GM12878 (cell line): ENCODE data around the gene SUN5. TPM values are rescaled to one million over a fixed set of nuclear protein-coding genes. Genes with fewer than 3 reads are reported as not detected.

Source experiments
- BMI1 ChIP-seq: fragments of 450-650 bp; IDR thresholded peaks from 2 replicates; pipeline ENCODE4 v1.6.1; 2016; ENCODE audit warnings: mild to moderate bottlenecking, moderate library complexity, borderline replicate concordance
- ESRRA ChIP-seq: IDR thresholded peaks from 2 replicates; pipeline ENCODE4 v1.6.1; 2012; ENCODE audit warnings: mild to moderate bottlenecking, low read length, improper control_type of control experiment
- IKZF1 ChIP-seq: fragments of 450-650 bp; conservative IDR thresholded peaks from 2 replicates; pipeline ENCODE4 v1.6.1; 2017; ENCODE audit warnings: antibody characterized with exemption, mild to moderate bottlenecking
- JUNB ChIP-seq: IDR thresholded peaks from 2 replicates; pipeline ENCODE4 v1.6.1; 2016; ENCODE audit warnings: antibody characterized with exemption, mild to moderate bottlenecking
- KAT2A ChIP-seq: conservative IDR thresholded peaks from 2 replicates; pipeline ENCODE4 v1.6.1; 2011; ENCODE audit warnings: low read depth, low read length; ENCODE audit not compliant: control insufficient read depth
- KDM1A ChIP-seq: fragments of 200-600 bp; sonication (generic); IDR thresholded peaks from 2 replicates; pipeline ENCODE4 v1.6.1; 2016; ENCODE audit warnings: borderline replicate concordance
- LARP7 ChIP-seq: fragments of 450-650 bp; IDR thresholded peaks from 2 replicates; pipeline ENCODE4 v1.6.1; 2017; ENCODE audit warnings: mild to moderate bottlenecking
- MTA2 ChIP-seq: fragments of 450-650 bp; IDR thresholded peaks from 2 replicates; pipeline ENCODE4 v1.6.1; 2016; ENCODE audit warnings: low read depth, mild to moderate bottlenecking, moderate library complexity
- MTA3 ChIP-seq: IDR thresholded peaks from 2 replicates; pipeline ENCODE4 v1.6.1; 2012; ENCODE audit warnings: low read length, inconsistent platforms, borderline replicate concordance
- MYB ChIP-seq: fragments of 150-350 bp; IDR thresholded peaks from 2 replicates; pipeline ENCODE4 v1.6.1; 2014; ENCODE audit warnings: mild to moderate bottlenecking, low read depth, low read length, borderline replicate concordance
- POLR2A ChIP-seq: IDR thresholded peaks from 2 replicates; pipeline ENCODE4 v1.6.1; 2011; ENCODE audit warnings: low read depth, mild to moderate bottlenecking, low read length
- POLR2AphosphoS2 ChIP-seq: IDR thresholded peaks from 2 replicates; pipeline ENCODE4 v1.6.1; 2011; ENCODE audit warnings: low read depth, mild to moderate bottlenecking, low read length, improper control_type of control experiment, moderate library complexity
- RBBP5 ChIP-seq: fragments of 200-600 bp; sonication (generic); conservative IDR thresholded peaks from 2 replicates; pipeline ENCODE4 v1.6.1; 2016
- RCOR1 ChIP-seq: conservative IDR thresholded peaks from 2 replicates; pipeline ENCODE4 v1.6.1; 2012; ENCODE audit warnings: low read depth, low read length, improper control_type of control experiment
- RELA ChIP-seq: fragments of 450-650 bp; IDR thresholded peaks from 2 replicates; pipeline ENCODE4 v1.8.0; 2014; ENCODE audit warnings: borderline replicate concordance; ENCODE audit not compliant: partially characterized antibody
- SMAD1 ChIP-seq: fragments of 450-650 bp; IDR thresholded peaks from 2 replicates; pipeline ENCODE4 v1.6.1; 2018; ENCODE audit warnings: mild to moderate bottlenecking, low read depth; ENCODE audit not compliant: partially characterized antibody
- SRF ChIP-seq, 2 experiments: IDR thresholded peaks; 2 replicates each; pipeline ENCODE4 v1.6.1; 2011; ENCODE audit warnings: low read depth in 2 of 2, low read length in 2 of 2, mild to moderate bottlenecking in 1 of 2, moderate library complexity in 1 of 2
- STAT1 ChIP-seq: fragments of 450-650 bp; conservative IDR thresholded peaks from 2 replicates; pipeline ENCODE4 v1.6.1; 2014; ENCODE audit warnings: antibody characterized with exemption, mild to moderate bottlenecking
- TCF7 ChIP-seq: IDR thresholded peaks from 2 replicates; pipeline ENCODE4 v1.6.1; 2014; ENCODE audit warnings: antibody characterized with exemption, borderline replicate concordance
- ZNF24 ChIP-seq: fragments of 450-650 bp; IDR thresholded peaks from 2 replicates; pipeline ENCODE4 v1.6.1; 2017; ENCODE audit warnings: antibody characterized with exemption, mild to moderate bottlenecking
- ZNF384 ChIP-seq: IDR thresholded peaks from 2 replicates; pipeline ENCODE4 v1.6.1; 2012; ENCODE audit warnings: low read depth, mild to moderate bottlenecking, low read length, improper control_type of control experiment, borderline replicate concordance
- polyA plus RNA-seq, 11 experiments: library from polyadenylated mRNA; depleted of rRNA in 4 of 11; unstranded in 6 of 11; stranded (reverse) in 5 of 11; fragments of >200 nt; fragmentation: Nextera tagmentation in 4 of 11; fragmentation: Illumina TruSeq in 1 of 11; extraction: Ambion mirVana in 4 of 11; extraction: Trizol in 1 of 11; gene quantifications; 1 replicate in 1 of 11; 2 replicates in 10 of 11; pipeline versions ENCODE4 v1.2.1 to v1.2.3, GENCODE V29; 2011 to 2016; ENCODE audit warnings: inconsistent platforms in 2 of 11, missing spikeins in 2 of 11, low read depth in 1 of 11
- total RNA-seq, 4 experiments: library from RNA; depleted of rRNA in 3 of 4; stranded (reverse); fragments of >200 nt in 3 of 4; fragmentation: Illumina TruSeq in 1 of 4; extraction: Trizol in 1 of 4; gene quantifications; 2 replicates each; pipeline versions ENCODE4 v1.2.1 to v1.2.3, GENCODE V29; 2013 to 2021
- TF ChIP-seq, protein P1 (sequence below): IDR thresholded peaks from 2 replicates; pipeline ENCODE4 v1.6.1; 2011; ENCODE audit warnings: mild to moderate bottlenecking, low read depth, low read length, moderate library complexity; ENCODE audit not compliant: insufficient replicate concordance
- TF ChIP-seq, protein P2 (sequence below): fragments of 450-650 bp; formaldehyde crosslinking; IDR thresholded peaks from 2 replicates; pipeline ENCODE4 v1.4.0; 2020; ENCODE audit warnings: mild to moderate bottlenecking, moderate library complexity
- TF ChIP-seq, protein P3 (sequence below): fragments of 150-350 bp; IDR thresholded peaks from 2 replicates; pipeline ENCODE4 v1.6.1; 2016; ENCODE audit warnings: low read depth, low read length

SUN5 gene
- total and polyA plus RNA-seq, 10 of the 15 experiments (the other 5 are each of a cell fraction or from before 2014, with no cell fraction given) = not detected

DNA sequence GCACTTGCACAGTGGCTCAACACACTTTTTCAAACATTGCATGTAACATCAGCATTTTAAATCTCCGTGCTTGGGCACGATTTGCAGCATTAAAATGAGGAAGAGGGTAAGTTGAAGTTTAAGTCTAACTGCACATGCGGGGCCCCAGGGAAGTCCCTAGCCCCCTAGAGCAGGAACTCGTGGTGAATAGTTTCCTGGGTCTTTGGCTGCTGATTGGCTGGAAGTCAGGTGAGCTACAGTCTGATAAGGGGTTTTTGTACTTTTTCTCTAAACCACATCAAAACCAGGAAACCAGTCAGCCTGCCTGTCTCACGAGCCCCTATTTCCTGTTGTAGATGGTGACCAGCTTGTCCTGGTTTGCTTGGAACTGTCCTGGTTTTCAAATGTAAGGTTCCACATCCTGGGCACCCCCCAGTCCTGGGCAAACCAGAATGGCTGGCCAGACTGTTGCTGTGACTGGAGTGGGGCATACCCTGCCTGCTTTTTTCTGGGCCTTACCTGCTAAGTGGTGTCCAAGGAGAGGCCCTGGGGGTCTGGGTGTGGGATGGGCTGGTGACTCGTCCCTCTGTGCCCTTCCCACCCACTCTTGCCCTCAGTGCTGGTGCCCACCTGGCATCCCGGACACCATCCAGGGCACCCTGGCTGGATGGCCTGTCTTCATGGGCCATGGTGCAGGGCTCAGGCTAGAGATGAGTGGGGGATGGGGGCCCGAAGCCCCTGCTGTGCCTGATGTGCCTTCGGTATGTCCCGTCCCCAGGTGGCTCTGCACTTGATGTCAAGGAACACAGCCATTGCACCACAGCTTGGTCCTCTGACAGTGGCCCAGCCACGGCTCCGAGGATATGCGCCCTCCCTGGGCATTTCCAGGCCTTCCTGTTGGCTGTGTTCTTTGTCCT is 31.8 kb downstream of the SUN5 start (continued):
- TF ChIP-seq POLR2A (peak; percentile 56; the same call in 1 of the 2 replicates), POLR2AphosphoS2 (no peak), IKZF1 (peak; percentile 41; the same call in 1 of the 2 replicates), BMI1 (no peak), KDM1A (no peak), SRF (IDR thresholded peaks at IDR 0.05; ENCODE audit: low read depth in 2 of 2, low read length in 2 of 2) (no peak), LARP7 (no peak), MTA3 (peak; percentile 14; the same call in 1 of the 2 replicates), SMAD1 (no peak), MYB (no peak), ZNF384 (no peak), ESRRA (no peak), MTA2 (no peak), KAT2A (no peak), RBBP5 (no peak), RCOR1 (no peak), TCF7 (peak; percentile 99), ZNF24 (no peak), JUNB (peak; percentile 18; the same call in 1 of the 2 replicates), RELA (no peak), STAT1 (no peak)
- TF ChIP-seq, protein P1, sequence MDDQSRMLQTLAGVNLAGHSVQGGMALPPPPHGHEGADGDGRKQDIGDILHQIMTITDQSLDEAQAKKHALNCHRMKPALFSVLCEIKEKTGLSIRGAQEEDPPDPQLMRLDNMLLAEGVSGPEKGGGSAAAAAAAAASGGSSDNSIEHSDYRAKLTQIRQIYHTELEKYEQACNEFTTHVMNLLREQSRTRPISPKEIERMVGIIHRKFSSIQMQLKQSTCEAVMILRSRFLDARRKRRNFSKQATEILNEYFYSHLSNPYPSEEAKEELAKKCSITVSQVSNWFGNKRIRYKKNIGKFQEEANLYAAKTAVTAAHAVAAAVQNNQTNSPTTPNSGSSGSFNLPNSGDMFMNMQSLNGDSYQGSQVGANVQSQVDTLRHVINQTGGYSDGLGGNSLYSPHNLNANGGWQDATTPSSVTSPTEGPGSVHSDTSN = peak; percentile 54
- TF ChIP-seq, protein P2, sequence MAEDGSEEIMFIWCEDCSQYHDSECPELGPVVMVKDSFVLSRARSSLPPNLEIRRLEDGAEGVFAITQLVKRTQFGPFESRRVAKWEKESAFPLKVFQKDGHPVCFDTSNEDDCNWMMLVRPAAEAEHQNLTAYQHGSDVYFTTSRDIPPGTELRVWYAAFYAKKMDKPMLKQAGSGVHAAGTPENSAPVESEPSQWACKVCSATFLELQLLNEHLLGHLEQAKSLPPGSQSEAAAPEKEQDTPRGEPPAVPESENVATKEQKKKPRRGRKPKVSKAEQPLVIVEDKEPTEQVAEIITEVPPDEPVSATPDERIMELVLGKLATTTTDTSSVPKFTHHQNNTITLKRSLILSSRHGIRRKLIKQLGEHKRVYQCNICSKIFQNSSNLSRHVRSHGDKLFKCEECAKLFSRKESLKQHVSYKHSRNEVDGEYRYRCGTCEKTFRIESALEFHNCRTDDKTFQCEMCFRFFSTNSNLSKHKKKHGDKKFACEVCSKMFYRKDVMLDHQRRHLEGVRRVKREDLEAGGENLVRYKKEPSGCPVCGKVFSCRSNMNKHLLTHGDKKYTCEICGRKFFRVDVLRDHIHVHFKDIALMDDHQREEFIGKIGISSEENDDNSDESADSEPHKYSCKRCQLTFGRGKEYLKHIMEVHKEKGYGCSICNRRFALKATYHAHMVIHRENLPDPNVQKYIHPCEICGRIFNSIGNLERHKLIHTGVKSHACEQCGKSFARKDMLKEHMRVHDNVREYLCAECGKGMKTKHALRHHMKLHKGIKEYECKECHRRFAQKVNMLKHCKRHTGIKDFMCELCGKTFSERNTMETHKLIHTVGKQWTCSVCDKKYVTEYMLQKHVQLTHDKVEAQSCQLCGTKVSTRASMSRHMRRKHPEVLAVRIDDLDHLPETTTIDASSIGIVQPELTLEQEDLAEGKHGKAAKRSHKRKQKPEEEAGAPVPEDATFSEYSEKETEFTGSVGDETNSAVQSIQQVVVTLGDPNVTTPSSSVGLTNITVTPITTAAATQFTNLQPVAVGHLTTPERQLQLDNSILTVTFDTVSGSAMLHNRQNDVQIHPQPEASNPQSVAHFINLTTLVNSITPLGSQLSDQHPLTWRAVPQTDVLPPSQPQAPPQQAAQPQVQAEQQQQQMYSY = no peak
- TF ChIP-seq, protein P3, sequence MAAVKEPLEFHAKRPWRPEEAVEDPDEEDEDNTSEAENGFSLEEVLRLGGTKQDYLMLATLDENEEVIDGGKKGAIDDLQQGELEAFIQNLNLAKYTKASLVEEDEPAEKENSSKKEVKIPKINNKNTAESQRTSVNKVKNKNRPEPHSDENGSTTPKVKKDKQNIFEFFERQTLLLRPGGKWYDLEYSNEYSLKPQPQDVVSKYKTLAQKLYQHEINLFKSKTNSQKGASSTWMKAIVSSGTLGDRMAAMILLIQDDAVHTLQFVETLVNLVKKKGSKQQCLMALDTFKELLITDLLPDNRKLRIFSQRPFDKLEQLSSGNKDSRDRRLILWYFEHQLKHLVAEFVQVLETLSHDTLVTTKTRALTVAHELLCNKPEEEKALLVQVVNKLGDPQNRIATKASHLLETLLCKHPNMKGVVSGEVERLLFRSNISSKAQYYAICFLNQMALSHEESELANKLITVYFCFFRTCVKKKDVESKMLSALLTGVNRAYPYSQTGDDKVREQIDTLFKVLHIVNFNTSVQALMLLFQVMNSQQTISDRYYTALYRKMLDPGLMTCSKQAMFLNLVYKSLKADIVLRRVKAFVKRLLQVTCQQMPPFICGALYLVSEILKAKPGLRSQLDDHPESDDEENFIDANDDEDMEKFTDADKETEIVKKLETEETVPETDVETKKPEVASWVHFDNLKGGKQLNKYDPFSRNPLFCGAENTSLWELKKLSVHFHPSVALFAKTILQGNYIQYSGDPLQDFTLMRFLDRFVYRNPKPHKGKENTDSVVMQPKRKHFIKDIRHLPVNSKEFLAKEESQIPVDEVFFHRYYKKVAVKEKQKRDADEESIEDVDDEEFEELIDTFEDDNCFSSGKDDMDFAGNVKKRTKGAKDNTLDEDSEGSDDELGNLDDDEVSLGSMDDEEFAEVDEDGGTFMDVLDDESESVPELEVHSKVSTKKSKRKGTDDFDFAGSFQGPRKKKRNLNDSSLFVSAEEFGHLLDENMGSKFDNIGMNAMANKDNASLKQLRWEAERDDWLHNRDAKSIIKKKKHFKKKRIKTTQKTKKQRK = no peak
